ENCODE measurements around the gene AKR1D1.
"Not testable (repeated sequence)": the region's sequence is repeated elsewhere in the genome, so short reads cannot be mapped to it uniquely, and the experiment has no call there.

Gene AKR1D1

DNA sequence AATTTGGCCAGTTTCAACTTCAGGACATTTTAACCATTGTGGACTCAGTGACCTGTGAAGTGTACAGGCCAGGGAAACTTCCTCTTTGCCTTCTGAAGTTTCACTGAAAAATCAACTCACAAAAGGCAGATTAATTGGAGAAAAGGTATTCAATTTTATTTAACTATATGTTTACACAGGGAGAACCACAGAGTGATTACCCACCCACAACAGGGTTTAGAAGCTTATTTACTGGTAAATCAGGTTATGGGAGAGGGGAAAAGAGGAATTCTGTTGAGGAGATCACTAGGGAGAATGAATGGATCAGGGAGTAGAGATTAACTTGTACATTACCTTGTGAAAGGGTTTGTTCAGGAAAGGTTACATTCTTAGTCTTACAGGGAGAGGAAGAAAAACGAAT is 1.7 kb upstream of the AKR1D1 start:
- DNase-seq: no peak

DNA sequence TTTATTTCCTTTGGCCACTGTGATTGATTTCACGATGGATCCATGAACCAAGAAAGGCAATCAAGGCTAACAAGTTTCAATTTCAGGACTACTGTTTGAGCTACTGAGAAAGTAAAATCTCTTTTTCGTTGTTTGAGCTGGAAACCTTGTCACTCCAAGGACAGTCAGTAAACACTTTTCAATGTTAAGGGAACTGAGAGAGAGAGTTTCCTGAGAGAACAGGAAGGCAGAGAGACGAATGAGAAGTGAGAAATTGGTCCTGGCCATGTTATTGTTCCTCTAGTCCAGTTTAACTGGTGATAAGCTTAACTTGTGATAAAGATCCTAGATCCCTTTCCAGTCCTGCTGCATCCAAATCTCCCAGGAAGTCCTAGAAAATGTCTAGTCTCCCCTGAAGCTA is 909 bp upstream of the AKR1D1 start:
- DNase-seq: no peak

DNA sequence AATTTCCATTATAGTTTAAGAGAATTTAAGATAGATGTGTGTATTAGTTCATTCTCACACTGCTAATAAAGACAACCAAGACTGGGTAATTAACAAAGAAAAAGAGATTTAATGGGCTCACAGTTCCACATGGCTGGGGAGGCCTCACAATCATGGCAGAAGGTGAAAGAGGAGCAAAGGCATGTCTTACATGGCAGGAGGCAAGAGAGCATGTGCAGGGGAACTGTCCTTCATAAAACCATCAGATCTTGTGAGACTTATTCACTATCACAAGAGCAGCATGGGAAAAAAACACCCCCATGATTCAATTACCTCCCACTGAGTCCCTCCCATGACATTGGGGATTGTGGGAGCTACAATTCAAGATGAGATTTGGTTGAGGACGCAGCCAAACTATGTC is 473 bp upstream of the AKR1D1 start:
- not testable (repeated sequence) for DNase-seq

DNA sequence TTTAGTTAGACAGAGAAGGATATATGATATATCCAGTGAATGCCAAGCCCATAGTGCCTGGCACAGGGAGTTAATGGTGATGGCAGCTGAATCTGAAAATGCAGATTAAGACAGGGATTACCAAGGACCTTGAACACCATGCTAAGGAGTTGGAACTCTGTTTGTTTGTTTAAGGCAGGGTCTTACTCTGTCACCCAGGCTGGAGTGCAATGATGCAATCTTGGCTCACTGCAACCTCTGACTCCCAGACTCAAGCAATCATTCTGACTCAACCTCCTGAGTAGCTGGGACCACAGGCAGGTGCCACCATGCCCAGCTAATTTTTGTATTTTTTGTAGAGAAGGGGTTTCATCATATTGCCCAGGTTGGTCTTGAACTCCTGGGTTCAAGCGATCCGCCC is 1.6 kb downstream of the AKR1D1 start:
- no peak for DNase-seq

DNA sequence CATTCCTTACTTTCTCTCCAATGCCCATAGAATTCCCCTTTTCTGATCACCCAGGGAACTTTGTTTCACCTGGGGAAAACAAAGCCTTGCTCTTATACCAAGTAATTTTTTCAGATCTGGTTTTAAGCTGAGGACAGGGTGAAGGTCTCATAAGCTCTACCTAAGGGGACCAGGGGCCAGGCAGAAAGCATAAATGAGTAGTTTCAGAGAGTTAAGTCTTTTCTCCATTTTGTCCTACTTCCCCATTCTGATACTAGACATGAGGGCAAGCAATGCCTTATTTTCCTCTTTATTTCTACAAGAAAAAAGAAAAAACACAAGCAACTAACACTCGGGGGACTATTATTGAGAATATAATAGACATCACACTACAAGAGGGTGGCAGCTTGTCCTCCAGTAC is 2.9 kb downstream of the AKR1D1 start:
- DNase-seq: no peak

DNA sequence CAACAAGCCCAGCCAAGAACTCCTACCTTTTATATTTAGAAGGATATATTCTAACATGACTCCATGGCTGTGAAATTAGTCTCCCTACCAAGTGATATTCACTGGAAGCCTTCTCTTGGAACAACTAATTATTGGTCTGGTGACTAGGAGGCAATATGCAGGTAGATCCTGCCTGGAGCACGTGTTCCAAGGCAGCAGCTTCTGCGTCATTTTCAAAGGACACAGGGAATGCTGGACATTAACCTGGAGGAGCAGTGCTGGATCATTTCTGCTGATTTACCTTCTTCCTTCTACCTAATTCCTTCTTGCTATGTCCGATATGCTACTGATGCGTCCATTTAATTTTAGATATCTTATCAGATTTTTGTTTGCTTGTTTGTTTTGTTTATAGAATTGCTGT is 5.6 kb downstream of the AKR1D1 start:
- DNase-seq: no peak

- no peak for DNase-seq
Measured at GRCh38 chr7:138083859-138084258, 7.6 kb downstream of the AKR1D1 start.

DNA sequence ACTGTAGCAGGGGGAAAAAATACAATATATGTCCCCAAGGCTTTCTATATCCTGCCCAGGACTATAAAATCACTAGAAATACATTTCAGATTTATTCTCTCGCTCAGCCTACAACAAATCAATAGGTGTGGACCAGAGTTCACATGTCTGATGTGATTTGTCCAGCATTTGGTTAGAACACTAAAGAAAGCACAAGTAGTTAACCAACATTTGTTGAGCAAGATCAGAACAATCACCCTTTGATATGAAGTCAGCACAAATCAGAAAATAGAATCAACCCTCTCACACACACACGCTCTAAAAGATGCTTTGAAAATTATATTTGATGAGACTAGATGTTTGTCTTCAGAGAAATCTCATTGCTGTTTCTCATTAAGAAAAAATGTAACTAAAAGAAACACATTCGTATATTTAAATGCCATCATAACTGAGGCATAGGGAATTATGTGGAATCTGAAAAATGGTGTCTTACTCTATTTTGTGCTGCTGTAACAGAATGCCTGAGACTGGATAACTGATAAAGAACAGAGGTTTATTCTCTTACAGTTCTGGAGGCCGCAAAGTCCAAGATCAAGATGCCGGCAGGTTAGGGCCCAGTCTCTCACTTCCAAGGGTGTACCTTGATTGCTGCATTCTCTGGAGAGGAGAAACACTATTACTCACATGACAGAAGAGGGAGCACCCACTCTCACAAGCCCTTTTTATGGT is 10.5 kb downstream of the AKR1D1 start:
- no peak for DNase-seq

GRCh38 chr7:138089080-138089901 is 13.0 kb downstream of the AKR1D1 start:
- DNase-seq: no peak

GRCh38 chr7:138091032-138091431 is 14.8 kb downstream of the AKR1D1 start:
- no peak for DNase-seq

GRCh38 chr7:138091840-138092239 is 15.6 kb downstream of the AKR1D1 start:
- DNase-seq: not testable (repeated sequence)

GRCh38 chr7:138092486-138093028 is 16.3 kb downstream of the AKR1D1 start:
- DNase-seq: no peak

GRCh38 chr7:138095972-138096935 is 20.0 kb downstream of the AKR1D1 start:
- no peak for DNase-seq

- no peak for DNase-seq
Measured at GRCh38 chr7:138097064-138097741, 20.9 kb downstream of the AKR1D1 start.

GRCh38 chr7:138099813-138100212 is 23.6 kb downstream of the AKR1D1 start:
- no peak for DNase-seq

- no peak for DNase-seq
Measured at GRCh38 chr7:138105221-138105620, 29.0 kb downstream of the AKR1D1 start.

GRCh38 chr7:138115047-138115446 is 38.8 kb downstream of the AKR1D1 start:
- no peak for DNase-seq

DNA sequence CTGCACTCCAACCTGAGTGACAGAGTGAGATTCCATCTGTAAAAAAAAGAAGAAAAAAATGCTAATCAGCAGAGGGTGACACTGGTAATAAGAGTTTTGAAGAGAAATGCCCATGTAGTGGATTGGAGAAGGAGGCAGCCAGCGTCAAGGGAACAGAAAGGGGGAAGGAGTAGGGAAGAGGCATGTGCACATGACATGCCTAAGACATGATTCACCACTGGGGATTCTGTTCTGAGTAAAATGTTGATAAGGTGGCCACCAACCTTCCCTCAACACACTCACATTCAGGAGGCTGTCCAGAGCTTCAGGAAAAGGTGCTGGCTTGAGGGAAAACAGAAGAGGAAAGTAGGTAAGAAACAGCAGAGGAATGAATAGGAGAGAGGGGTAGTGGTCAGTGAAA is 39.9 kb downstream of the AKR1D1 start:
- no peak for DNase-seq

- no peak for DNase-seq
Measured at GRCh38 chr7:138116892-138117291, 40.6 kb downstream of the AKR1D1 start.

- DNase-seq: no peak
Measured at GRCh38 chr7:138120140-138120827, 44.0 kb downstream of the AKR1D1 start.

DNA sequence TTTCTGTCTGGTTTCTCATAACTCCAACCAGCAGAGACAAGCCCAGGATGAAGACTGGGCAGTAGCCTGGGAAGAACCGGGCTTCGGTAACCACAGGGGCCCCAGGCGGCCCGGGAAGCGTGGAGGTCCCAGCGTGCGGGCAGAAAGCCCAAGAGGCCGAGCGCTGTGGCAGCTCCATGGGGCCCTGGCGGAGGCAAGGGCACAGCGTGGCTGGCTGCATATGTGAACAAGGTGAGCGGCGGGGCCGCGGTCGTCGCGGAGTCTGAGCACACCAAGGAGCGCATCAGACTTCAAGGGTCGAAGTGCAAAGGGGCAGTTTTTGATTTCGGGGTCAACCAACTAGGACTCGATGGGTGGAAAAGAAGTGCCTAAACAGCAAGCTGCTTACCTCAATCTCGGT is 45.9 kb downstream of the AKR1D1 start:
- DNase-seq: no peak

DNA sequence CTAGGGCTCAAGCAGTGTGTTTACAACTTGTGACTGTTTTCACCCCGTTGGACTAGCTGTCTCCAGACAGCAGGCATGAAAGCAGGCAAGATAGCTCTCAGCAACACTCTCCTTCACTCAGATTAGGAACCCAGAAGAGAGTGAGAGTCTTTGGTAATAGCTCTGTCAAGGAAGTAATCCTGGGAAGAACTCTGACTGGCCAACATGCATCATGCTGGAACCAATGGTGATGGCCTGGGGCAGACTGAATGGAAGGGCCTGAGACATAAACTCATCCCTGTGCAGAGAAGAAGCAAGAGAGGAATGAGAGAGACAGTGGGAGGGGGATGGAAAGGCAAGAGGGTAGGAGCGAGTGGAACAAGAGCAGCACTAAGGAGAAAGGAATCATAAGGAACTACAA is 48.9 kb downstream of the AKR1D1 start:
- no peak for DNase-seq

All from NCI-H1048 (cell line).